ENCODE data around the gene FOXO3B. TPM values are rescaled to one million over a fixed set of nuclear protein-coding genes. Genes with fewer than 3 reads are reported as not detected.
"Not testable (repeated sequence)": the region's sequence is repeated elsewhere in the genome, so short reads cannot be mapped to it uniquely, and the experiment has no call there.

The FOXO3B gene
- total and polyA plus RNA-seq, 2 of the 8 experiments (the other 6 are each of a cell fraction or from before 2014, with no cell fraction given), result 13.3 to 13.7 TPM

GRCh38 chr17:18676928-18677327 is 5.2 kb downstream of the FOXO3B start:
- H4K91ac ChIP-seq (replicated peaks; ENCODE audit: insufficient read length, low read length); H3K4ac ChIP-seq (replicated peaks; ENCODE audit: insufficient read length, low read depth, low read length); POLR2A ChIA-PET (ENCODE audit: partially characterized antibody); H3K4me1 ChIP-seq (replicated peaks in 1 of 4; ENCODE audit: control insufficient read depth in 3 of 4, insufficient read depth in 4 of 4, low read length in 3 of 4); H3K56ac ChIP-seq (replicated peaks; ENCODE audit: insufficient read length, low read depth, low read length); H3K14ac ChIP-seq (ENCODE audit: insufficient read length); H3K27ac ChIP-seq (ENCODE audit: low read depth, low read length); H3K4me2 ChIP-seq (ENCODE audit: insufficient read depth in 1 of 2, low read depth in 2 of 2, low read length in 2 of 2); H3K18ac ChIP-seq (ENCODE audit: extremely low read depth, low read length); H2BK5ac ChIP-seq (ENCODE audit: low read depth, low read length); H4K5ac ChIP-seq (ENCODE audit: insufficient read length, low read depth, low read length); H4K8ac ChIP-seq (ENCODE audit: extremely low read depth, insufficient read depth, low read length); FAIRE-seq; H3K27me3 ChIP-seq (replicated peaks in 1 of 4; ENCODE audit: control insufficient read depth in 3 of 4, extremely low read depth in 1 of 4, insufficient read depth in 3 of 4, low read length in 3 of 4); H2AFZ ChIP-seq (ENCODE audit: low read length); H2BK12ac ChIP-seq (ENCODE audit: low read depth, low read length); H2BK20ac ChIP-seq (ENCODE audit: low read length); H3K4me3 ChIP-seq (ENCODE audit: extremely low read depth in 1 of 4, insufficient read depth in 2 of 4, low read depth in 3 of 4, low read length in 4 of 4); DNase-seq (ENCODE audit: low read depth in 1 of 2, low spot score in 2 of 2); H3K79me1 ChIP-seq (ENCODE audit: low read depth, low read length); H2BK120ac ChIP-seq (replicated peaks; ENCODE audit: low read depth, low read length); H3K79me2 ChIP-seq (ENCODE audit: control insufficient read depth in 1 of 2, insufficient read depth in 2 of 2, low read length in 2 of 2); H2BK15ac ChIP-seq (ENCODE audit: low read length); H3K23me2 ChIP-seq (ENCODE audit: low read depth, low read length); H2AK5ac ChIP-seq (ENCODE audit: low read depth, low read length); H3K9ac ChIP-seq (replicated peaks in 1 of 4; ENCODE audit: extremely low read depth in 1 of 4, low read depth in 3 of 4, low read length in 3 of 4); H4K20me1 ChIP-seq (replicated peaks in 1 of 2; ENCODE audit: control insufficient read depth in 1 of 2, insufficient read depth in 2 of 2, low read length in 2 of 2); H3K23ac ChIP-seq (ENCODE audit: insufficient read length): not testable (repeated sequence)
- H3K36me3 ChIP-seq (ENCODE audit: control insufficient read depth in 2 of 4, insufficient read depth in 4 of 4, low read length in 3 of 4), result peaks cover 0 to 25% (median 6%) of the 10 kb centered on the region in 4 experiments; a peak in 4 of 8 replicates
- CTCF ChIA-PET (ENCODE audit: partially characterized antibody), result interaction anchor here (0.6 kb wide), 1 partner anchor 196 kb away, joined by 3 read pairs; no protein-coding TSS in a partner anchor
- WGBS, 2 experiments (ENCODE audit: extremely low coverage in 1 of 2, insufficient coverage in 1 of 2, insufficient read length in 1 of 2, insufficient replicate concordance in 2 of 2, low coverage in 1 of 2, low lambda C conversion rate in 2 of 2, missing lambda C conversion rate in 1 of 2), result 89% methylated on average over 3 of the region's 3 CpGs; no CpG with 5 or more reads in 1 of the 2 experiments
- H3K9me3 ChIP-seq (ENCODE audit: insufficient read depth in 2 of 2, low read depth in 1 of 2, low read length in 1 of 2), result peaks cover 0 to 14% of the 10 kb centered on the region in 2 experiments; a peak in 1 of 4 replicates
